ENCODE data around the gene ADD1. TPM values are rescaled to one million over a fixed set of nuclear protein-coding genes. Genes with fewer than 3 reads are reported as not detected.
A peak's percentile ranks its signal among the peaks of the same experiment; 100 is the strongest.

Gene ADD1
- total and polyA plus RNA-seq, 2 of the 13 experiments (the other 11 are each of a cell fraction or from before 2014, with no cell fraction given) = 73.9 to 122 TPM

DNA sequence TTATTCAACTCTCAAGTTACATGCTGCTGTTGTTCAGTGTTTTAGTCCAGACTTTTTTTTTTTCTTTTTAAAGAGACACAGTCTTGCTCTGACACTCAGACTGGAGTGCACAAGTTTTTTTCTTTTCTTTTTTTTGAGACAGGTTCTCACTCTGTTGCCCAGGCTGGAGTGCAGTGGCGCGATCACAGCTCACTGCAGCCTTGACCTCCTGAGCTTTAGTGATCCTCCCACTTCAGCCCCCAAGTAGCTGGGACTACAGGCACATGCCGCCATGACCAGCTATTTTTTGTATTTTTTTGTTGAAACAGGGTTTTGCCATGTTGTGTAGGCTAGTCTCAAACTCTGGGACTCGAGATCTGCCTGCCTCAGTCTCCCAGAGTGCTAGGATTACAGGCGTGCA is 11.9 kb downstream of the ADD1 start (continued):
- TF ChIP-seq, protein P1, sequence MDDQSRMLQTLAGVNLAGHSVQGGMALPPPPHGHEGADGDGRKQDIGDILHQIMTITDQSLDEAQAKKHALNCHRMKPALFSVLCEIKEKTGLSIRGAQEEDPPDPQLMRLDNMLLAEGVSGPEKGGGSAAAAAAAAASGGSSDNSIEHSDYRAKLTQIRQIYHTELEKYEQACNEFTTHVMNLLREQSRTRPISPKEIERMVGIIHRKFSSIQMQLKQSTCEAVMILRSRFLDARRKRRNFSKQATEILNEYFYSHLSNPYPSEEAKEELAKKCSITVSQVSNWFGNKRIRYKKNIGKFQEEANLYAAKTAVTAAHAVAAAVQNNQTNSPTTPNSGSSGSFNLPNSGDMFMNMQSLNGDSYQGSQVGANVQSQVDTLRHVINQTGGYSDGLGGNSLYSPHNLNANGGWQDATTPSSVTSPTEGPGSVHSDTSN (CRISPR knock-in tag; IDR thresholded peaks at IDR 0.05; ENCODE audit: borderline replicate concordance) = no peak
- TF ChIP-seq, protein P2, sequence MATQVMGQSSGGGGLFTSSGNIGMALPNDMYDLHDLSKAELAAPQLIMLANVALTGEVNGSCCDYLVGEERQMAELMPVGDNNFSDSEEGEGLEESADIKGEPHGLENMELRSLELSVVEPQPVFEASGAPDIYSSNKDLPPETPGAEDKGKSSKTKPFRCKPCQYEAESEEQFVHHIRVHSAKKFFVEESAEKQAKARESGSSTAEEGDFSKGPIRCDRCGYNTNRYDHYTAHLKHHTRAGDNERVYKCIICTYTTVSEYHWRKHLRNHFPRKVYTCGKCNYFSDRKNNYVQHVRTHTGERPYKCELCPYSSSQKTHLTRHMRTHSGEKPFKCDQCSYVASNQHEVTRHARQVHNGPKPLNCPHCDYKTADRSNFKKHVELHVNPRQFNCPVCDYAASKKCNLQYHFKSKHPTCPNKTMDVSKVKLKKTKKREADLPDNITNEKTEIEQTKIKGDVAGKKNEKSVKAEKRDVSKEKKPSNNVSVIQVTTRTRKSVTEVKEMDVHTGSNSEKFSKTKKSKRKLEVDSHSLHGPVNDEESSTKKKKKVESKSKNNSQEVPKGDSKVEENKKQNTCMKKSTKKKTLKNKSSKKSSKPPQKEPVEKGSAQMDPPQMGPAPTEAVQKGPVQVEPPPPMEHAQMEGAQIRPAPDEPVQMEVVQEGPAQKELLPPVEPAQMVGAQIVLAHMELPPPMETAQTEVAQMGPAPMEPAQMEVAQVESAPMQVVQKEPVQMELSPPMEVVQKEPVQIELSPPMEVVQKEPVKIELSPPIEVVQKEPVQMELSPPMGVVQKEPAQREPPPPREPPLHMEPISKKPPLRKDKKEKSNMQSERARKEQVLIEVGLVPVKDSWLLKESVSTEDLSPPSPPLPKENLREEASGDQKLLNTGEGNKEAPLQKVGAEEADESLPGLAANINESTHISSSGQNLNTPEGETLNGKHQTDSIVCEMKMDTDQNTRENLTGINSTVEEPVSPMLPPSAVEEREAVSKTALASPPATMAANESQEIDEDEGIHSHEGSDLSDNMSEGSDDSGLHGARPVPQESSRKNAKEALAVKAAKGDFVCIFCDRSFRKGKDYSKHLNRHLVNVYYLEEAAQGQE (IDR thresholded peaks at IDR 0.05; ENCODE audit: borderline replicate concordance in 1 of 2, low read depth in 1 of 2, low read length in 2 of 2) = no peak
- TF ChIP-seq, protein P3, sequence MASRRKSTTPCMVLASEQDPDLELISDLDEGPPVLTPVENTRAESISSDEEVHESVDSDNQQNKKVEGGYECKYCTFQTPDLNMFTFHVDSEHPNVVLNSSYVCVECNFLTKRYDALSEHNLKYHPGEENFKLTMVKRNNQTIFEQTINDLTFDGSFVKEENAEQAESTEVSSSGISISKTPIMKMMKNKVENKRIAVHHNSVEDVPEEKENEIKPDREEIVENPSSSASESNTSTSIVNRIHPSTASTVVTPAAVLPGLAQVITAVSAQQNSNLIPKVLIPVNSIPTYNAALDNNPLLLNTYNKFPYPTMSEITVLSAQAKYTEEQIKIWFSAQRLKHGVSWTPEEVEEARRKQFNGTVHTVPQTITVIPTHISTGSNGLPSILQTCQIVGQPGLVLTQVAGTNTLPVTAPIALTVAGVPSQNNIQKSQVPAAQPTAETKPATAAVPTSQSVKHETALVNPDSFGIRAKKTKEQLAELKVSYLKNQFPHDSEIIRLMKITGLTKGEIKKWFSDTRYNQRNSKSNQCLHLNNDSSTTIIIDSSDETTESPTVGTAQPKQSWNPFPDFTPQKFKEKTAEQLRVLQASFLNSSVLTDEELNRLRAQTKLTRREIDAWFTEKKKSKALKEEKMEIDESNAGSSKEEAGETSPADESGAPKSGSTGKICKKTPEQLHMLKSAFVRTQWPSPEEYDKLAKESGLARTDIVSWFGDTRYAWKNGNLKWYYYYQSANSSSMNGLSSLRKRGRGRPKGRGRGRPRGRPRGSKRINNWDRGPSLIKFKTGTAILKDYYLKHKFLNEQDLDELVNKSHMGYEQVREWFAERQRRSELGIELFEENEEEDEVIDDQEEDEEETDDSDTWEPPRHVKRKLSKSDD (CRISPR knock-in tag; IDR thresholded peaks at IDR 0.05; ENCODE audit: low read depth) = 0 out of 2 replicates have a peak, but pooled peaks have one; percentile 34
- TF ChIP-seq ZNF3 (CRISPR knock-in tag; IDR thresholded peaks at IDR 0.05) (no peak), ZNF263 (CRISPR knock-in tag; IDR thresholded peaks at IDR 0.05) (0 out of 2 replicates have a peak, but pooled peaks have one; percentile 26), PLRG1 (conservative IDR thresholded peaks at IDR 0.05) (no peak), ISL2 (CRISPR knock-in tag; IDR thresholded peaks at IDR 0.05) (0 out of 2 replicates have a peak, but pooled peaks have one; percentile 16), RXRB (CRISPR knock-in tag; IDR thresholded peaks at IDR 0.05; ENCODE audit: borderline replicate concordance) (peak; percentile 45; the same call in 1 of the 2 replicates), GATAD2A (CRISPR knock-in tag; IDR thresholded peaks at IDR 0.05) (peak; percentile 67; the same call in 1 of the 2 replicates), ZNF121 (CRISPR knock-in tag; IDR thresholded peaks at IDR 0.05) (peak; percentile 92), ZNF292 (CRISPR knock-in tag; IDR thresholded peaks at IDR 0.05; ENCODE audit: borderline replicate concordance, low read depth) (peak; percentile 47; the same call in 1 of the 2 replicates), ZNF331 (CRISPR knock-in tag; IDR thresholded peaks at IDR 0.05) (peak; percentile 41; the same call in 1 of the 2 replicates), CBX5 (CRISPR knock-in tag; IDR thresholded peaks at IDR 0.05; ENCODE audit: borderline replicate concordance) (no peak), FOXA3 (CRISPR knock-in tag; IDR thresholded peaks at IDR 0.05) (peak; percentile 38; the same call in 1 of the 2 replicates)
- TF ChIP-seq, protein P4, sequence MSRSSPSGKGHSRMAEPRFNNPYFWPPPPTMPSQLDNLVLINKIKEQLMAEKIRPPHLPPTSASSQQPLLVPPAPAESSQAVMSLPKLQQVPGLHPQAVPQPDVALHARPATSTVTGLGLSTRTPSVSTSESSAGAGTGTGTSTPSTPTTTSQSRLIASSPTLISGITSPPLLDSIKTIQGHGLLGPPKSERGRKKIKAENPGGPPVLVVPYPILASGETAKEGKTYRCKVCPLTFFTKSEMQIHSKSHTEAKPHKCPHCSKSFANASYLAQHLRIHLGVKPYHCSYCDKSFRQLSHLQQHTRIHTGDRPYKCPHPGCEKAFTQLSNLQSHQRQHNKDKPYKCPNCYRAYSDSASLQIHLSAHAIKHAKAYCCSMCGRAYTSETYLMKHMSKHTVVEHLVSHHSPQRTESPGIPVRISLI (CRISPR knock-in tag; IDR thresholded peaks at IDR 0.05; ENCODE audit: borderline replicate concordance) = peak; percentile 86; the same call in 1 of the 2 replicates
- TF ChIP-seq, protein P5, sequence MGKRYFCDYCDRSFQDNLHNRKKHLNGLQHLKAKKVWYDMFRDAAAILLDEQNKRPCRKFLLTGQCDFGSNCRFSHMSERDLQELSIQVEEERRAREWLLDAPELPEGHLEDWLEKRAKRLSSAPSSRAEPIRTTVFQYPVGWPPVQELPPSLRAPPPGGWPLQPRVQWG (CRISPR knock-in tag; IDR thresholded peaks at IDR 0.05; ENCODE audit: borderline replicate concordance, low read depth) = no peak
- TF ChIP-seq, protein P6, sequence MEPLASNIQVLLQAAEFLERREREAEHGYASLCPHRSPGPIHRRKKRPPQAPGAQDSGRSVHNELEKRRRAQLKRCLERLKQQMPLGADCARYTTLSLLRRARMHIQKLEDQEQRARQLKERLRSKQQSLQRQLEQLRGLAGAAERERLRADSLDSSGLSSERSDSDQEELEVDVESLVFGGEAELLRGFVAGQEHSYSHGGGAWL (CRISPR knock-in tag; IDR thresholded peaks at IDR 0.05) = no peak
